Lower leg skin (tissue), 4 donors: ENCODE results near the gene GNAZ. TPM values are rescaled to one million over a fixed set of nuclear protein-coding genes. Genes with fewer than 3 reads are reported as not detected.
"Not testable (repeated sequence)": the region's sequence is repeated elsewhere in the genome, so short reads cannot be mapped to it uniquely, and the experiment has no call there.

Experiments used
- DNase-seq, 2 donors: peaks; one replicate each; pipeline ENCODE4 v3.0.0-alpha.2; 2019; ENCODE audit warnings: low spot score in 2 of 2
- H3K4me3 ChIP-seq: fragments of 200-600 bp; sonication (generic); 2 replicates; pipeline ENCODE4 v1.5.1; 2017; ENCODE audit warnings: mild to moderate bottlenecking, low read depth; ENCODE audit not compliant: poor library complexity, severe bottlenecking
- CTCF ChIP-seq, 3 donors: fragments of 450-650 bp; IDR thresholded peaks; one replicate each; pipeline ENCODE4 v1.5.1; 2016; ENCODE audit warnings: antibody characterized with exemption in 3 of 3, mild to moderate bottlenecking in 3 of 3, moderate library complexity in 2 of 3
- POLR2A ChIP-seq, 2 donors: fragments of 450-650 bp; IDR thresholded peaks; one replicate each; pipeline ENCODE4 v1.6.1; 2016 to 2017; ENCODE audit warnings: antibody characterized with exemption in 2 of 2, mild to moderate bottlenecking in 1 of 2, moderate library complexity in 1 of 2
- WGBS, 2 donors: methylation state at CpG; one replicate each; pipeline ENCODE4 v1.1.5; 2018; 5-methylcytosine and 5-hydroxymethylcytosine counted together
- intact Hi-C: fragments of 100-400 bp; cut with DNase I; formaldehyde crosslinking; loops from one replicate; pipeline ENCODE4 v1.15.0; 2023; ENCODE audit warnings: low total_unique reads
- total RNA-seq, 4 donors: library from RNA; depleted of rRNA; stranded (reverse); fragments of >200 nt; gene quantifications; one replicate each; pipeline ENCODE4 v1.1.0, GENCODE V29; 2016

Gene GNAZ
- total RNA-seq: 1 to 10 TPM; 1.5 to 3.6 (median 2.0) TPM

GRCh38 chr22:23070418-23071229, at the start of gene GNAZ:
TSS of gene GNAZ (plus strand) at chr22:23070519. CDS start at chr22:23095696, 25,177 bp downstream.
- peak within 1 kb of the TSS; percentile 10 for H3K4me3 ChIP-seq
- WGBS, 2 donors: 9 to 11% methylated on average over 18 to 35 of the region's 87 CpGs
- DNase-seq: peak in 1 of 2 donors; percentile 86
- intact Hi-C loops: no loop called here
- TF ChIP-seq CTCF (IDR thresholded peaks at IDR 0.05) (no peak), POLR2A (IDR thresholded peaks at IDR 0.05) (no peak)

- H3K4me3 ChIP-seq: no peak overlapping the region
- intact Hi-C loops: no loop called here
- DNase-seq: no peak
- no peak for TF ChIP-seq POLR2A (IDR thresholded peaks at IDR 0.05)
- TF ChIP-seq CTCF (IDR thresholded peaks at IDR 0.05): no peak
These were observed 49.5 kb upstream of the GNAZ start for GRCh38 chr22:23020659-23021293.

DNA sequence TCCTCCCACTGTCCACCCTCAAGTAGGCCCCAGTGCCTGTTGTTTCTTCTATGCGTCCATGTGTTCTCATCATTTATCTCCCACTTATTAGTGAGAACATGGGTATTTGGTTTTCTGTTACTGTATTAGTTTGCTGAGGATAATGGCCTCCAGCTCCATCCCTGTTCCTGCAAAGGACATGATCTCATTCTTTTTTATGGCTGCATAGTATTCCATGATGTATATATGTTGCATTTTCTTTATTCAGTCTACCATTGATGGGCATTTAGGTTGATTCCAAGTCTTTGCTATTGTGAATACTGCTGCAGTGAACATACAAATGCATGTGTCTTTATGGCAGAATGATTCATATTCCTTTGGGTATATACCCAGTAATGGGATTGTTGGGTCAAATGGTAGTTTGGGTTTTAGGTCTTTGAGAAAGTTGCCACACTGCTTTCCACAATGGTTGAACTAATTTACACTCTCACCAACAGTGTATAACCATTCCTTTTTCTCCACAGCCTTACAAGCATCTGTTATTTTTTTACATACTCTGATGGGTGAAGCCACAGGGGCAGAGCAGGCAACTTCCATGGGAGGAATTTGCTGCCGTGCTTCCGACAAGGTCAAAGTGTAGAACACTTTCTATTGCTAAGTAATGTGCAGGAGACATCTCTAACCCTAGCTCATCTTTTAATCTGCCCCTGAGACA, 48.5 kb upstream of the GNAZ start:
- WGBS, 2 donors: 78 to 91% methylated on average over 3 of the region's 3 CpGs
- intact Hi-C loops, DNase-seq, H3K4me3 ChIP-seq: not testable (repeated sequence)

GRCh38 chr22:23023294-23023693, 47.0 kb upstream of the GNAZ start:
- H3K4me3 ChIP-seq: no peak overlapping the region
- no peak for DNase-seq
- intact Hi-C loops: no loop called here
- WGBS, 2 donors: 63 to 66% methylated on average over 2 of the region's 2 CpGs
- TF ChIP-seq POLR2A (IDR thresholded peaks at IDR 0.05) (no peak), CTCF (IDR thresholded peaks at IDR 0.05) (no peak)

GRCh38 chr22:23026777-23027176, 43.5 kb upstream of the GNAZ start:
- DNase-seq: no peak
- 76 to 81% methylated on average over 10 of the region's 10 CpGs for WGBS, 2 donors
- TF ChIP-seq POLR2A (IDR thresholded peaks at IDR 0.05) (no peak), CTCF (IDR thresholded peaks at IDR 0.05) (no peak)
- H3K4me3 ChIP-seq: no peak overlapping the region
- intact Hi-C loops: no loop called here

DNA sequence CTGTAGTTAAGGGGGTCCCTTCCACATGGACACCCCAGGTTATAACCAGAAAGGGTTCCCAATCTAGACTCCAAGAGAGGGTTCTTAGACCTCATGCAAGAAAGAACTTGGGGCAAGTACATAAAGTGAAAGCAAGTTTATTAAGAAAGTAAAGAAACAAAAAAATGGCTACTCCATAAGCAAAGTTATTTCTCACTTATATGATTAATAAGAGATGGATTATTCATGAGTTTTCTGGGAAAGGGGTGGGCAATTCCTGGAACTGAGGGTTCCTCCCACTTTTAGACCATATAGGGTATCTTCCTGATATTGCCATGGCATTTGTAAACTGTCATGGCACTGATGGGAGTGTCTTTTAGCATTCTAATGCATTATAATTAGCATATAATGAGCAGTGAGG, 42.5 kb upstream of the GNAZ start:
- intact Hi-C loops, H3K4me3 ChIP-seq, DNase-seq: not testable (repeated sequence)
